Vagina (tissue), 2 donors: ENCODE results near the gene CCT8L2.

Experiments
- CTCF ChIP-seq, 3 experiments: fragments of 450-650 bp in 2 of 3; fragments of 200-600 bp in 1 of 3; sonication (generic) in 1 of 3; IDR thresholded peaks; one replicate each; pipeline ENCODE4 v1.5.1; 2017 to 2019; ENCODE audit warnings: antibody characterized with exemption in 3 of 3, mild to moderate bottlenecking in 2 of 3, moderate library complexity in 2 of 3
- POLR2A ChIP-seq, 2 donors: fragments of 450-650 bp; IDR thresholded peaks; one replicate each; pipeline ENCODE4 v1.6.1; 2017; ENCODE audit warnings: antibody characterized with exemption in 2 of 2, mild to moderate bottlenecking in 2 of 2, moderate library complexity in 2 of 2

- TF ChIP-seq CTCF (IDR thresholded peaks at IDR 0.05) (no peak), POLR2A (IDR thresholded peaks at IDR 0.05) (no peak)
These were observed 24.2 kb downstream of the CCT8L2 start for GRCh38 chr22:16568425-16568758.
